Ishikawa (cell line): ENCODE data around the gene THAP3.

Source experiments
- CEBPB ChIP-seq: IDR thresholded peaks from 2 replicates; pipeline ENCODE4 v1.6.1; 2012
- CREB1 ChIP-seq: IDR thresholded peaks from 2 replicates; pipeline ENCODE4 v1.6.1; 2012; ENCODE audit warnings: low read depth
- EP300 ChIP-seq: IDR thresholded peaks from 2 replicates; pipeline ENCODE4 v1.6.1; 2012; ENCODE audit warnings: borderline replicate concordance
- NFIC ChIP-seq: IDR thresholded peaks from 2 replicates; pipeline ENCODE4 v1.6.1; 2012
- RAD21 ChIP-seq: IDR thresholded peaks from 2 replicates; pipeline ENCODE4 v1.6.1; 2012; ENCODE audit warnings: low read depth
- TAF1 ChIP-seq: IDR thresholded peaks from 2 replicates; pipeline ENCODE4 v1.6.1; 2012; ENCODE audit warnings: low read depth, mild to moderate bottlenecking
- TCF12 ChIP-seq: IDR thresholded peaks from 2 replicates; pipeline ENCODE4 v1.6.1; 2012; ENCODE audit warnings: low read depth
- TEAD4 ChIP-seq: IDR thresholded peaks from 2 replicates; pipeline ENCODE4 v1.6.1; 2012
- YY1 ChIP-seq: IDR thresholded peaks from 2 replicates; pipeline ENCODE4 v1.6.1; 2012; ENCODE audit warnings: low read depth
- ZBTB7A ChIP-seq: IDR thresholded peaks from 2 replicates; pipeline ENCODE4 v1.6.1; 2012; ENCODE audit warnings: low read depth
- TF ChIP-seq, protein P1 (sequence below): IDR thresholded peaks from 2 replicates; pipeline ENCODE4 v1.6.1; 2012
- TF ChIP-seq, protein P2 (sequence below): IDR thresholded peaks from 2 replicates; pipeline ENCODE4 v1.6.1; 2012; ENCODE audit warnings: low read depth, mild to moderate bottlenecking

DNA sequence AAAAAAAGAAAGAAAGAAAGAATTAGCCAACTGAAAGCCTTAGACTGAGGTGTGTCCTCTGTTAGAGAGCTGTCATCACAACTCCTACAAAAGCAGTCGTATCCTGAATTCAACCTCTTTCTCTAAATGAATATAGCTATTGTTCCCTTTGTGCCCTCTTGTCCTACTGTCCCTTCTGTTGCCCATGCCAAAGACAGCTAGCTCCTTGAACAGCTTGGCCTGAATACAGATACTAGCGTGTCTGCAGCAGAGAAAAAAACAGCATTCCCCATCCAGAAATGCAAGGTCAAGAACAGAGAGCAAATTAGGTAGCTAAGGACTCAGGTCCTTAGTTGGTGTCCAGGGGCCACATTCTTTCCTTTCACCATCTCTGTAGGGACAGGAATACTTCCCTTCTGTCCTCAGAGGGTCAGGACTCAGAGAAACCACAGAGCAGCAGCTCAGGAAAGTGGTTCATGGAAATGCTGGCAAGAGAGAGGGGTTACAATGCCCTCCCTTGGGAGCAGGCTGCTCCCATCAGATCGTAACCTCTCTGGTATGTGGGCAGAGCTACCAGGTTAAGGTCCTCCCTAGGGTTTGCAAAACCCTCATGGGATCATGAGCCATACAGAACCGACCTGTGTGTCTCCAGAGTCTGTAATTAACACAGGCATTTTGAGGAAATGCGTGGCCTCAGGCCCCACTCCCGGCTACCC, 46.7 kb upstream of the THAP3 start:
- TF ChIP-seq ZBTB7A (no peak), TEAD4 (no peak), RAD21 (no peak), EP300 (no peak), TAF1 (no peak), CREB1 (no peak), NFIC (no peak), YY1 (no peak), CEBPB (no peak), TCF12 (no peak)
- TF ChIP-seq, protein P1, sequence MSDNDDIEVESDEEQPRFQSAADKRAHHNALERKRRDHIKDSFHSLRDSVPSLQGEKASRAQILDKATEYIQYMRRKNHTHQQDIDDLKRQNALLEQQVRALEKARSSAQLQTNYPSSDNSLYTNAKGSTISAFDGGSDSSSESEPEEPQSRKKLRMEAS = no peak
- TF ChIP-seq, protein P2, sequence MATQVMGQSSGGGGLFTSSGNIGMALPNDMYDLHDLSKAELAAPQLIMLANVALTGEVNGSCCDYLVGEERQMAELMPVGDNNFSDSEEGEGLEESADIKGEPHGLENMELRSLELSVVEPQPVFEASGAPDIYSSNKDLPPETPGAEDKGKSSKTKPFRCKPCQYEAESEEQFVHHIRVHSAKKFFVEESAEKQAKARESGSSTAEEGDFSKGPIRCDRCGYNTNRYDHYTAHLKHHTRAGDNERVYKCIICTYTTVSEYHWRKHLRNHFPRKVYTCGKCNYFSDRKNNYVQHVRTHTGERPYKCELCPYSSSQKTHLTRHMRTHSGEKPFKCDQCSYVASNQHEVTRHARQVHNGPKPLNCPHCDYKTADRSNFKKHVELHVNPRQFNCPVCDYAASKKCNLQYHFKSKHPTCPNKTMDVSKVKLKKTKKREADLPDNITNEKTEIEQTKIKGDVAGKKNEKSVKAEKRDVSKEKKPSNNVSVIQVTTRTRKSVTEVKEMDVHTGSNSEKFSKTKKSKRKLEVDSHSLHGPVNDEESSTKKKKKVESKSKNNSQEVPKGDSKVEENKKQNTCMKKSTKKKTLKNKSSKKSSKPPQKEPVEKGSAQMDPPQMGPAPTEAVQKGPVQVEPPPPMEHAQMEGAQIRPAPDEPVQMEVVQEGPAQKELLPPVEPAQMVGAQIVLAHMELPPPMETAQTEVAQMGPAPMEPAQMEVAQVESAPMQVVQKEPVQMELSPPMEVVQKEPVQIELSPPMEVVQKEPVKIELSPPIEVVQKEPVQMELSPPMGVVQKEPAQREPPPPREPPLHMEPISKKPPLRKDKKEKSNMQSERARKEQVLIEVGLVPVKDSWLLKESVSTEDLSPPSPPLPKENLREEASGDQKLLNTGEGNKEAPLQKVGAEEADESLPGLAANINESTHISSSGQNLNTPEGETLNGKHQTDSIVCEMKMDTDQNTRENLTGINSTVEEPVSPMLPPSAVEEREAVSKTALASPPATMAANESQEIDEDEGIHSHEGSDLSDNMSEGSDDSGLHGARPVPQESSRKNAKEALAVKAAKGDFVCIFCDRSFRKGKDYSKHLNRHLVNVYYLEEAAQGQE = no peak
